Measurements from ENCODE around the gene ALG9.

DNA sequence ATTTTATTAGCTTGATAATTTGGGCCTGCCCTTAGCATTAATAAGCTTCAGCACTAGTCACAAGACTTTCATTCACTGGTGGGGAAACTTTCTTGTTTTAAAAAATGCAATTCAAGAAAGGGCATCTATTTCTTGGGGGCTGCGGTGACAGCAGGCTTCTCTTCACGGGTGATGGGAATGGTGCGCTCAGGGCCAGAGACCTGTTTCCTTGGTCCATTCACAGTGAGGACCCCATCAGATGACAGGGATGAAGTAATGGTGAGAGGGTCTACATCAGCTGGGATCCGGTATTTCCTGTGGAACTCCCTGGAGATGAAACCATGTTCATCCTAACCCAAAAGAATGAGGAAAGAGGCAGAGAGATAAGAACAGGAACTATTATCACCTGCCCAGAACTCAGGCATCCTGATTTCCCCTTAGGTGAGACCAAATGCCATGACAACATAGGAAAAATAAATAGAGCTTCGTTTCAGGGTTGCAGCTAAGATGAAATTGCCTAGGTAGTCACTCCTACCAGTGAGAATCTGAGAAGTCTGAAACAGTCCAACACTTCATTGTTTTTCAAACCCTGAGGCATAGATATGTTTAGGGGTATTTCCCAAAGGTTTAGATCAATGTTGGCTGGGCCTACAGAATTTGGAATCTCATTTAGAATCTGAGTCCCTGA lies 37.4 kb upstream of the ALG9 start:
- TF ChIP-seq EZH2 (IDR thresholded peaks at IDR 0.05; ENCODE audit: low read length) = no peak
- TF ChIP-seq, protein P1, sequence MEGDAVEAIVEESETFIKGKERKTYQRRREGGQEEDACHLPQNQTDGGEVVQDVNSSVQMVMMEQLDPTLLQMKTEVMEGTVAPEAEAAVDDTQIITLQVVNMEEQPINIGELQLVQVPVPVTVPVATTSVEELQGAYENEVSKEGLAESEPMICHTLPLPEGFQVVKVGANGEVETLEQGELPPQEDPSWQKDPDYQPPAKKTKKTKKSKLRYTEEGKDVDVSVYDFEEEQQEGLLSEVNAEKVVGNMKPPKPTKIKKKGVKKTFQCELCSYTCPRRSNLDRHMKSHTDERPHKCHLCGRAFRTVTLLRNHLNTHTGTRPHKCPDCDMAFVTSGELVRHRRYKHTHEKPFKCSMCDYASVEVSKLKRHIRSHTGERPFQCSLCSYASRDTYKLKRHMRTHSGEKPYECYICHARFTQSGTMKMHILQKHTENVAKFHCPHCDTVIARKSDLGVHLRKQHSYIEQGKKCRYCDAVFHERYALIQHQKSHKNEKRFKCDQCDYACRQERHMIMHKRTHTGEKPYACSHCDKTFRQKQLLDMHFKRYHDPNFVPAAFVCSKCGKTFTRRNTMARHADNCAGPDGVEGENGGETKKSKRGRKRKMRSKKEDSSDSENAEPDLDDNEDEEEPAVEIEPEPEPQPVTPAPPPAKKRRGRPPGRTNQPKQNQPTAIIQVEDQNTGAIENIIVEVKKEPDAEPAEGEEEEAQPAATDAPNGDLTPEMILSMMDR (optimal IDR thresholded peaks at IDR 0.05 in 1 of 3, IDR thresholded peaks at IDR 0.05 in 1 of 3, conservative IDR thresholded peaks at IDR 0.05 in 1 of 3; ENCODE audit: extremely low read depth in 1 of 3, insufficient read depth in 2 of 3, low read length in 3 of 3) = no peak
